Retinal pigment epithelial cell (primary cell): ENCODE results near the gene FIBIN.
"Not testable (repeated sequence)": the region's sequence is repeated elsewhere in the genome, so short reads cannot be mapped to it uniquely, and the experiment has no call there.

Experiments used
- DNase-seq: peaks from one replicate; pipeline ENCODE4 v3.0.0-alpha.2; 2010; ENCODE audit warnings: low read depth
- H3K4me3 ChIP-seq: 2 replicates; pipeline ENCODE4 v1.5.1; 2011; ENCODE audit warnings: mild to moderate bottlenecking, low read length, control low read depth, moderate library complexity
- CTCF ChIP-seq: conservative IDR thresholded peaks from 2 replicates; pipeline ENCODE4 v1.5.1; 2011; ENCODE audit warnings: low read depth, low read length, control low read depth, inconsistent platforms

Gene FIBIN

GRCh38 chr11:26963764-26964163 lies 30.1 kb upstream of the FIBIN start:
- no peak for DNase-seq
- no peak for TF ChIP-seq CTCF
- H3K4me3 ChIP-seq = no peak overlapping the region

- no peak overlapping the region for H3K4me3 ChIP-seq
- TF ChIP-seq CTCF = no peak
- no peak for DNase-seq
Measured at GRCh38 chr11:26964339-26964738, 29.6 kb upstream of the FIBIN start.

GRCh38 chr11:26964847-26965485 lies 28.9 kb upstream of the FIBIN start:
- DNase-seq, H3K4me3 ChIP-seq: not testable (repeated sequence)

GRCh38 chr11:26971961-26972360 lies 22.0 kb upstream of the FIBIN start:
- H3K4me3 ChIP-seq = no peak overlapping the region
- no peak for TF ChIP-seq CTCF
- DNase-seq = no peak

GRCh38 chr11:26974069-26974783 lies 19.7 kb upstream of the FIBIN start:
- DNase-seq = peak; percentile 92
- no peak for TF ChIP-seq CTCF
- no peak overlapping the region for H3K4me3 ChIP-seq

GRCh38 chr11:26974996-26975395 lies 18.9 kb upstream of the FIBIN start:
- no peak overlapping the region for H3K4me3 ChIP-seq
- no peak for TF ChIP-seq CTCF
- no peak for DNase-seq

GRCh38 chr11:26976389-26976788 lies 17.5 kb upstream of the FIBIN start:
- no peak overlapping the region for H3K4me3 ChIP-seq
- TF ChIP-seq CTCF = no peak
- DNase-seq = peak; percentile 90

GRCh38 chr11:26977209-26977608 lies 16.7 kb upstream of the FIBIN start:
- not testable (repeated sequence) for DNase-seq, H3K4me3 ChIP-seq
